Neural cell (in vitro differentiated cells): ENCODE measurements around the gene RFTN1.

Experiments used
- CTCF ChIP-seq: fragments of 450-650 bp; IDR thresholded peaks from 2 replicates; pipeline ENCODE4 v1.5.1; 2014; ENCODE audit warnings: antibody characterized with exemption, mild to moderate bottlenecking, moderate library complexity; ENCODE audit not compliant: poor library complexity, severe bottlenecking
- EP300 ChIP-seq: fragments of 450-650 bp; conservative IDR thresholded peaks from 2 replicates; pipeline ENCODE4 v1.6.1; 2014; ENCODE audit warnings: antibody characterized with exemption, mild to moderate bottlenecking, moderate library complexity; ENCODE audit not compliant: poor library complexity, severe bottlenecking
- EZH2 ChIP-seq: fragments of 200-600, 300-800 bp; shearing (Covaris generic), sonication (generic); IDR thresholded peaks from 2 replicates; pipeline ENCODE4 v1.6.1; 2014; ENCODE audit warnings: antibody characterized with exemption, low read length, borderline replicate concordance, mild to moderate bottlenecking; ENCODE audit not compliant: insufficient read depth, poor library complexity, severe bottlenecking
- MXI1 ChIP-seq: fragments of 450-650 bp; conservative IDR thresholded peaks from 2 replicates; pipeline ENCODE4 v1.6.1; 2014; ENCODE audit warnings: antibody characterized with exemption, mild to moderate bottlenecking; ENCODE audit not compliant: poor library complexity, severe bottlenecking
- POLR2AphosphoS5 ChIP-seq: IDR thresholded peaks from 2 replicates; pipeline ENCODE4 v1.6.1; 2012
- SMC3 ChIP-seq: fragments of 450-650 bp; conservative IDR thresholded peaks from 2 replicates; pipeline ENCODE4 v1.6.1; 2014; ENCODE audit warnings: antibody characterized with exemption, mild to moderate bottlenecking, moderate library complexity; ENCODE audit not compliant: poor library complexity

- TF ChIP-seq EP300: no peak
- no peak for TF ChIP-seq CTCF
- TF ChIP-seq SMC3: no peak
- TF ChIP-seq EZH2: no peak
- no peak for TF ChIP-seq POLR2AphosphoS5
- TF ChIP-seq MXI1: no peak
Observed at GRCh38 chr3:16533928-16534574, 20.6 kb upstream of the RFTN1 start.
